ENCODE measurements around the gene FGF10. TPM values are rescaled to one million over a fixed set of nuclear protein-coding genes. Genes with fewer than 3 reads are reported as not detected.

Gene FGF10
- polyA plus RNA-seq, 3 donors, result not detected

DNA sequence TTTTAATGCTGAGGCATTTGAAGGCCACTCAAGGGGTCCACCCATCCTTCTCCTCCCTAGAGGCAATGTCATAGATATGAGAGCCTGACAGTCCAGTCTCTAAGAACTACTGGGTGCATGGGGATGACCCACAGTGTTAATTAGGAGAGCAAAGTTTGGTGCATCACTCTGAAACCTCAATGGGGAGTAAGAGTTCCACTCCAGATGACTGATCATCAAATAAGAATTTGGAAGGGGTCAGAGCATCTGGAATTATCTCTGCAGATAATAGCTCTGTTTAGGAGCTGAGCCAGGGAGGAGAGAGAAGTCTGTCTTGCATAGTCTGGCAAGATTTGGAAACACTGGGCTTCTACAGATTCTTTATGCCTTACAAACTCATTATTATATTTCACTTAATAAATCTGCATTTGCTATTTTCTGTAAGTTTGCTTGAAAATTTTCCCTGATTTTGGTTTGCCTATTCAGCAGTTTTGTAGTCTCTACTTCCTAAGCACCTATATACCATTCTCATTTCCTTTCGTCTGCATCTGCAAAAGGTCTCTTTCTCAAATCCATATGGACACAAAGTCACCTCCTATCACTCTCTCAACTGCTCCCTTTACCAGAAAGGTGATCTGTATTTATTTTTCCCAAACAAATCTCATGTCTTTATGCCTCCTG, 27.7 kb downstream of the FGF10 start:
- H3K9me3 Mint-ChIP-seq, result no peaks in the 10 kb centered on the region

GRCh38 chr5:44360919-44361318, 28.3 kb downstream of the FGF10 start:
- intact Hi-C loops (cut with micrococcal nuclease), result no loop called here

More for the DNA sequence above, 27.7 kb downstream of the FGF10 start:
- H3K9ac ChIP-seq (ENCODE audit: insufficient read depth, low read length, poor library complexity, severe bottlenecking), result no peak overlapping the region
- H3K4me2 ChIP-seq (replicated peaks; ENCODE audit: extremely low read depth, low read length, poor library complexity, severe bottlenecking), result no peak overlapping the region
- H2AFZ ChIP-seq (ENCODE audit: insufficient read depth, low read depth, low read length, poor library complexity, severe bottlenecking), result no peak overlapping the region
- no peaks in the 10 kb centered on the region for H3K36me3 Mint-ChIP-seq
- no peaks in the 10 kb centered on the region for H3K79me2 ChIP-seq (ENCODE audit: insufficient read depth, low read length)
- no peaks in the 10 kb centered on the region for H3K4me1 ChIP-seq (ENCODE audit: control insufficient read depth in 1 of 2, insufficient read depth in 2 of 2, low read length in 2 of 2)
- no peaks in the 10 kb centered on the region for H4K20me1 ChIP-seq (ENCODE audit: insufficient read depth, low read length)
- intact Hi-C loops (cut with micrococcal nuclease), result no loop called here
- no peak overlapping the region for H3K27ac Mint-ChIP-seq
- H3K4me3 ChIP-seq (replicated peaks in 1 of 3; ENCODE audit: low read depth in 2 of 3, low read length in 3 of 3), result no peak overlapping the region
- no CpG with 5 or more reads among the region's 1 CpG for WGBS (ENCODE audit: insufficient coverage)
- H3K4me3 Mint-ChIP-seq, result no peak overlapping the region
- no peak for DNase-seq
- H3K9me3 ChIP-seq (replicated peaks in 1 of 2; ENCODE audit: control insufficient read depth in 1 of 2, insufficient read depth in 1 of 2, low read length in 2 of 2), result no peaks in the 10 kb centered on the region
- no peaks in the 10 kb centered on the region for H3K4me1 Mint-ChIP-seq
- no peaks in the 10 kb centered on the region for H3K27me3 ChIP-seq (ENCODE audit: control insufficient read depth in 2 of 2, insufficient read depth in 2 of 2, low read length in 2 of 2)
- no peaks in the 10 kb centered on the region for H3K36me3 ChIP-seq (replicated peaks in 1 of 2; ENCODE audit: control insufficient read depth in 1 of 2, insufficient read depth in 2 of 2, low read length in 2 of 2)
- no peak for TF ChIP-seq CTCF (IDR thresholded peaks at IDR 0.05)
- H3K27ac ChIP-seq (ENCODE audit: low read depth in 1 of 2, low read length in 2 of 2), result no peak overlapping the region
- no peaks in the 10 kb centered on the region for H3K27me3 Mint-ChIP-seq (ENCODE audit: low read depth in 3 of 3)

More at GRCh38 chr5:44360919-44361318, 28.3 kb downstream of the FGF10 start:
- no peak for DNase-seq
- Mint-ChIP-seq H3K36me3 (no peaks in the 10 kb centered on the region), H3K27ac (no peak overlapping the region), H3K9me3 (no peaks in the 10 kb centered on the region), H3K4me3 (no peak overlapping the region), H3K27me3 (ENCODE audit: low read depth in 3 of 3) (no peaks in the 10 kb centered on the region), H3K4me1 (no peaks in the 10 kb centered on the region)
- Histone ChIP-seq H2AFZ (ENCODE audit: insufficient read depth, low read depth, low read length, poor library complexity, severe bottlenecking) (no peak overlapping the region), H3K4me1 (ENCODE audit: control insufficient read depth in 1 of 2, insufficient read depth in 2 of 2, low read length in 2 of 2) (no peaks in the 10 kb centered on the region), H4K20me1 (ENCODE audit: insufficient read depth, low read length) (no peaks in the 10 kb centered on the region), H3K27me3 (ENCODE audit: control insufficient read depth in 2 of 2, insufficient read depth in 2 of 2, low read length in 2 of 2) (no peaks in the 10 kb centered on the region), H3K9me3 (replicated peaks in 1 of 2; ENCODE audit: control insufficient read depth in 1 of 2, insufficient read depth in 1 of 2, low read length in 2 of 2) (no peaks in the 10 kb centered on the region), H3K79me2 (ENCODE audit: insufficient read depth, low read length) (no peaks in the 10 kb centered on the region), H3K9ac (ENCODE audit: insufficient read depth, low read length, poor library complexity, severe bottlenecking) (no peak overlapping the region), H3K4me2 (replicated peaks; ENCODE audit: extremely low read depth, low read length, poor library complexity, severe bottlenecking) (no peak overlapping the region), H3K27ac (ENCODE audit: low read depth in 1 of 2, low read length in 2 of 2) (no peak overlapping the region), H3K4me3 (replicated peaks in 1 of 3; ENCODE audit: low read depth in 2 of 3, low read length in 3 of 3) (no peak overlapping the region), H3K36me3 (replicated peaks in 1 of 2; ENCODE audit: control insufficient read depth in 1 of 2, insufficient read depth in 2 of 2, low read length in 2 of 2) (no peaks in the 10 kb centered on the region)
- no peak for TF ChIP-seq CTCF (IDR thresholded peaks at IDR 0.05)
